ENCODE results near the gene ITPK1.

ITPK1 gene

DNA sequence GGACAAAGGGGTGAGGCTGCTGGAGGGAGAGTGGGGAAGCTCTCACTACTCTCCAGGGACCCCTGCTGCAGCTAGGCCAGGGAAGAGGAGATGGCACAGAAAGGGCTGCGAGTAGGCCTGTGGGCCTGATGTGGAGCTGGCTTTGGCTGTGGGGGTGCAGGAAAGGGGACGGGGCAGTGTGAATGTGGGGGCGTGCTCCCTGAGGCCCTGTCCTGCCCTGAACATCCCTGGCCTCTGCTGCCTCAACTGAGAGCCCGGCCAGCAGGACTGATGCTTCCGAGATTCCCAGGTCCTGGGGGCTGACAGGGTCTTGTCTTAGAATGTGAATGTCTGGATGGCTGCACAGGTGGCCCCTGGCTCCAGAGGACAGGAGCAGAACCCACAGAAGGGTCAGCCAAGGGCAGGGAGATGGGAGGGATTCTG, 128.6 kb downstream of the ITPK1 start:
- peaks cover 11% of the 10 kb centered on the region for H3K36me3 ChIP-seq (ENCODE audit: control insufficient read depth, insufficient read depth, low read length)
- H3K4me3 ChIP-seq (ENCODE audit: insufficient read depth, low read depth, low read length, poor library complexity, severe bottlenecking): no peak overlapping the region
- H3K9me3 ChIP-seq (ENCODE audit: control insufficient read depth, low read length): no peaks in the 10 kb centered on the region
- DNase-seq: no peak
- H3K27me3 ChIP-seq (replicated peaks; ENCODE audit: control insufficient read depth, insufficient read depth, low read length, poor library complexity, severe bottlenecking): no peaks in the 10 kb centered on the region
- H3K27ac ChIP-seq (ENCODE audit: insufficient read depth, low read length, poor library complexity, severe bottlenecking): no peak overlapping the region
- no peaks in the 10 kb centered on the region for H3K4me1 ChIP-seq (ENCODE audit: control insufficient read depth, insufficient read depth, low read length, poor library complexity, severe bottlenecking)

DNA sequence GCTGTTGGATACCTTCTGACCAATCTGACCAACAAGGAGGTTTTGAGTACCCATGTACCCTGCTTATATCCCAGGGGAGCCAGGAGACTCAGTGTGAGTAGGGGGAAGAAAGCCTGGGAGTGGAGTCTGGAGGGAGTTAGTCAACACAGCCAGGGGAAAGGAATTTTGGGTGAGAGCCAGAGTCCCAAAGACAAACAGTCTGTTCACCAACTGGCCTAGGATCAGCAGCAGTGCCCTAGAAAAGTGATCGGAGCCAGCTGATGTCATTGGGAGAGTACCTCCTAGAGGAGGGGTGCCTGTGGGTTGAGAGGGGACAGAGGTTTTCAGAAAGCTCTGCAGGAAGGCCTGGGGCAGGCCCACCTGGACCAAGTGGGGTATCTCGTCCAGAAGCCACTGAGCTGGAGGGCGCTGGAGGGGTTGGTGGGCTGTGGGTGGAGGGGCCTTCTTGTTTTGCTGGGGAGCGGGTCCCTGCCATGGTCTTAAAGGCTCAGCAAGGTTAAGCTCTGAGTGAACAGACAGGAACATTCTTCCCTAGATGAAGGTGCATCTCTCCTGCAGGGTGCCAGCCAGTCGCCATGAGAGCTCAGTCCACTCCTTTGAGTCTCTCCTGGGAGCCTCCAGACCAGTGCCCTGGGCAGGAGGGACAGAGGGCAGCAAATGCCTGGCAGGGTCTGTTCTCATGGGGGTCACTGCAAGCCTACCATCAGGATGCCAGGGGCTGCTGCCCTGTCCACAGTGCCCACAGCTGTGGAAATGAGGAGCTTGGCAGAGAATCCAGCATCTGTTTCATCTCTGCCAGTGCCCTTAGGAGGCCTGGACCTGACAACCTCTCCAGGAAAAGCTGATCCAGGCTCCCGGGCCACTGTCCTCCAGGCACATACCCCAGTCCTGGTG, 129.2 kb downstream of the ITPK1 start:
- Histone ChIP-seq H3K27me3 (replicated peaks; ENCODE audit: control insufficient read depth, insufficient read depth, low read length, poor library complexity, severe bottlenecking) (no peaks in the 10 kb centered on the region), H3K27ac (ENCODE audit: insufficient read depth, low read length, poor library complexity, severe bottlenecking) (no peak overlapping the region), H3K4me1 (ENCODE audit: control insufficient read depth, insufficient read depth, low read length, poor library complexity, severe bottlenecking) (no peaks in the 10 kb centered on the region), H3K36me3 (ENCODE audit: control insufficient read depth, insufficient read depth, low read length) (peaks cover 10% of the 10 kb centered on the region), H3K9me3 (ENCODE audit: control insufficient read depth, low read length) (no peaks in the 10 kb centered on the region), H3K4me3 (ENCODE audit: insufficient read depth, low read depth, low read length, poor library complexity, severe bottlenecking) (no peak overlapping the region)
- no peak for DNase-seq

DNA sequence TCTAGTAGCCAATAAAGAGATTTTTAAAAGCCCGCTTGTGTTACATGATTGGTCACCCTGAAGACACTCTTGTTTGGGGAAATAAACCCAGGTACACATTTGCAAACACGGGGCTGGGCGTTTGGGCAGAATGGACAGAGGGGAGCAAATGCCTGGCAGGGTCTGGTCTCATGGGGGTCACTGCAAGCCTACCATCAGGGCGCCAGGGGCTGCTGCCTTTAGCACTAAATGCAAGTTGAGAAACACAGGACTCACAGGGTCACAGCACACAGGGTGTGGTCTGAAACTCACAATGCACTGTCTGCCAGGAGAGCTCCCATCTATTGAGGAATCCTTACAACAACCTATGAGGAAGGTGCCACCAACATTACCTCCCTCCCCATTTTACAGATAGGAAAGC, 130.2 kb downstream of the ITPK1 start:
- Histone ChIP-seq H3K36me3 (ENCODE audit: control insufficient read depth, insufficient read depth, low read length) (peaks cover 11% of the 10 kb centered on the region), H3K27me3 (replicated peaks; ENCODE audit: control insufficient read depth, insufficient read depth, low read length, poor library complexity, severe bottlenecking) (no peaks in the 10 kb centered on the region), H3K4me1 (ENCODE audit: control insufficient read depth, insufficient read depth, low read length, poor library complexity, severe bottlenecking) (no peaks in the 10 kb centered on the region), H3K27ac (ENCODE audit: insufficient read depth, low read length, poor library complexity, severe bottlenecking) (no peak overlapping the region), H3K4me3 (ENCODE audit: insufficient read depth, low read depth, low read length, poor library complexity, severe bottlenecking) (no peak overlapping the region), H3K9me3 (ENCODE audit: control insufficient read depth, low read length) (no peaks in the 10 kb centered on the region)
- no peak for DNase-seq

DNA sequence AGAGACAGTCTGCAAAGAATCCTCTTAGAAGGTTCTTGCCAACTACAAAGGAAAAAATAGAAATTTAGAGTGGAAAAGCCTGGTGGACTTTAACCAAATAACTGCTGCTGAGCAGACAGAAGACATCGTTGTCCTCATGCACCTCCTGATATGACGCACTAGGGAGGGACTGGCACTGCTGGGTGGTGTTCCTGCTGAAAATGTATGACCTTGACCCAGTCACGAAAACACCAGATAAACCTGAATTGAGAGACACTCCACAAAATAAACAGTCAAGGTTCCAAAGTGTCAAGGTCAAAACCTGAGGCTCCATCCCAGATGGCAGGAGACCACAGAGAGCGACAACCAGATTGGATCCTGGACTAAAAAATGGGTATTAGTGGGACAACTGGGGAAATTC, 130.8 kb downstream of the ITPK1 start:
- no peaks in the 10 kb centered on the region for H3K9me3 ChIP-seq (ENCODE audit: control insufficient read depth, low read length)
- no peaks in the 10 kb centered on the region for H3K27me3 ChIP-seq (replicated peaks; ENCODE audit: control insufficient read depth, insufficient read depth, low read length, poor library complexity, severe bottlenecking)
- DNase-seq: no peak
- peaks cover 16% of the 10 kb centered on the region for H3K36me3 ChIP-seq (ENCODE audit: control insufficient read depth, insufficient read depth, low read length)
- H3K27ac ChIP-seq (ENCODE audit: insufficient read depth, low read length, poor library complexity, severe bottlenecking): no peak overlapping the region
- no peaks in the 10 kb centered on the region for H3K4me1 ChIP-seq (ENCODE audit: control insufficient read depth, insufficient read depth, low read length, poor library complexity, severe bottlenecking)
- H3K4me3 ChIP-seq (ENCODE audit: insufficient read depth, low read depth, low read length, poor library complexity, severe bottlenecking): no peak overlapping the region

DNA sequence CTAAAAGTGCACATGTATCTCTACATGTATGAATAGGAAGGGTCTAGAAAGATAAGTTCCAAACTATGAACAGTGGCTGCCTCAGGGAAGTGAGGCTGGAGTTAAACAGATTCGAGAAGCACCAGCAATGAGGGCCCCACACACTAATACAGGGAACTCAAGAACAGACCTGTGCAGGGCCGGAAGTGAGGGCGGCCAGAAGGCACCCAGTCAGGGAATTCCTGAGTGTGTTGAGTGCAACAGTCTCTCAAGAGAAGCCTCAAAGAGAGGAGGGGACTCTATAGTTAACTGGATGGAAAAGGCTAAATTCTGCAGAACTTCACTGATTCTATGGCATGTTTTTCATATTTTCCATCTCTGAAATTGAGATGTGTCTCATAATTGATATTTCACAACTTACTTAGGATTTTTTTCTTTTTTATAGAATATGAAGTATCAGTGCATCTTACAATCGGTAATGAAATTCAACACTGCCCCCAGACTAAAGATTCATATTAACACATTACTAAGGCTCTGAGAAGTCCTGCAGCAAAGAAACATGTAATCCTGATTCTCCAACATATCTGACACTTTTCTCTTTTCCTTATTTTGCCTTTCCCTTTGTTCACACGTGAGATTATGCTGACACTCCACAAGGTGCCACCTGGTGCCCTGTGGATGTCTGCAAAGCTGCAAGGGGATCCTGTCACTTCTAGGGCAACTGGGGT, 131.5 kb downstream of the ITPK1 start:
- Histone ChIP-seq H3K27me3 (replicated peaks; ENCODE audit: control insufficient read depth, insufficient read depth, low read length, poor library complexity, severe bottlenecking) (no peaks in the 10 kb centered on the region), H3K4me3 (ENCODE audit: insufficient read depth, low read depth, low read length, poor library complexity, severe bottlenecking) (no peak overlapping the region), H3K4me1 (ENCODE audit: control insufficient read depth, insufficient read depth, low read length, poor library complexity, severe bottlenecking) (no peaks in the 10 kb centered on the region), H3K9me3 (ENCODE audit: control insufficient read depth, low read length) (no peaks in the 10 kb centered on the region), H3K27ac (ENCODE audit: insufficient read depth, low read length, poor library complexity, severe bottlenecking) (no peak overlapping the region), H3K36me3 (ENCODE audit: control insufficient read depth, insufficient read depth, low read length) (peaks cover 16% of the 10 kb centered on the region)
- no peak for DNase-seq

DNA sequence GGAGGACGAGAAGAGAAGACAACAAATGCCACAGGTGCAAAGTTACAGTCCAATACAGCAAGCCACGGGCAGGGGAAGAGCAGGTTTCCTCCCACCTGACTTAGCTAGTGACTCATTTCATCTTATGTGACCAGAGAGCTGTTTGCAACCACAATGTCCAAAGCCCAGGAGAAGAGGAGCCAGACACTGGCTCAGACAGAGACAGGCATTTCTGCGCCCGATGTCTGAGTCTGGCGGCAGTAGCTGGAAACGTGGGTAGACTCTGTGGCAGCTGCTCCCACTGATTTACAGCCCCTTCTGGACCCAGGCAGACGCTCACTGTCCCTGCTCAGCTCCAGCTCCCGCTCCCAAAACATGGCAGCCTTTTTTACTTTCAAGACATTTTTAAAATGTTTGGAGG, 132.8 kb downstream of the ITPK1 start:
- Histone ChIP-seq H3K27me3 (replicated peaks; ENCODE audit: control insufficient read depth, insufficient read depth, low read length, poor library complexity, severe bottlenecking) (no peaks in the 10 kb centered on the region), H3K4me1 (ENCODE audit: control insufficient read depth, insufficient read depth, low read length, poor library complexity, severe bottlenecking) (no peaks in the 10 kb centered on the region), H3K9me3 (ENCODE audit: control insufficient read depth, low read length) (no peaks in the 10 kb centered on the region), H3K27ac (ENCODE audit: insufficient read depth, low read length, poor library complexity, severe bottlenecking) (no peak overlapping the region), H3K36me3 (ENCODE audit: control insufficient read depth, insufficient read depth, low read length) (peaks cover 22% of the 10 kb centered on the region), H3K4me3 (ENCODE audit: insufficient read depth, low read depth, low read length, poor library complexity, severe bottlenecking) (no peak overlapping the region)
- no peak for DNase-seq

DNA sequence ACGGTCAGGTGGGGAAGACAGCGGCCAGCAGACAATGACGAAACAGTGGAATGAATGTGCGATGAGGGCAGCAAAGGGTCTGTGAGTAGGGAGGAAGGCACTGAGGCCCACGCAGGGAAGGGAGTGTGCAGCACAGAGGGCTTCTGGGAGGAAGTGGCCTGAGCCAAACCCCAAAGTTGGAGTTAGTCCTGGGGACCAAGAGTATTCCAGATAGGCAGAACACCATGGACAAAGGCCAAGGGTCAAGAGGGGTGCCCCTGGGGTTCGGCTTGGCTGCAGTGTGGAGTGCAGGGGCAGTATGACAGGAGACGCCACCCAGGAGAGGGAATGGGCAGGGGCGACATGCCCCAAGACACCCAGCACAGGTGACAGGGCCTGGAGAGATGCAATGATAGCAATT, 134.0 kb downstream of the ITPK1 start:
- peaks cover under 1% of the 10 kb centered on the region for H3K9me3 ChIP-seq (ENCODE audit: control insufficient read depth, low read length)
- H3K27me3 ChIP-seq (replicated peaks; ENCODE audit: control insufficient read depth, insufficient read depth, low read length, poor library complexity, severe bottlenecking): no peaks in the 10 kb centered on the region
- no peak overlapping the region for H3K4me3 ChIP-seq (ENCODE audit: insufficient read depth, low read depth, low read length, poor library complexity, severe bottlenecking)
- H3K4me1 ChIP-seq (ENCODE audit: control insufficient read depth, insufficient read depth, low read length, poor library complexity, severe bottlenecking): no peaks in the 10 kb centered on the region
- H3K36me3 ChIP-seq (ENCODE audit: control insufficient read depth, insufficient read depth, low read length): peaks cover 30% of the 10 kb centered on the region
- H3K27ac ChIP-seq (ENCODE audit: insufficient read depth, low read length, poor library complexity, severe bottlenecking): no peak overlapping the region
- no peak for DNase-seq

DNA sequence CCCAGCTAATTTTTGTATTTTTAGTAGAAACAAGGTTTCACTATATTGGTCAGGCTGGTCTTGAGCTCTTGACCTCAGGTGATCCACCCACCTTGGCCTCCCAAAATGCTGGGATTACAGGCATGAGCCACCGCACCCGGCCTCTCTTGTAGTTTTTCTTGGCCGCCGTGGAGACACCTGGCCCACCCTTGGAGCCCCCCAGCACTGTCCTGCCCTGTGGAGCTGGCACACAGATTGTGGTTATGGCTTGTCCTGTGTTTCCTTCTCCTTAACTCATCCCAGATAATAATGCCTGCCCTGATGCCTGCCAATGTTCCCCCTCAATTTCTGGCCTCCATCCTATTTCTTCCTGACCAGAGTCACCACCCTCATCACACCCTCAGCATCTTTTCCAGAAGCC, 134.9 kb downstream of the ITPK1 start:
- no peak overlapping the region for H3K27ac ChIP-seq (ENCODE audit: insufficient read depth, low read length, poor library complexity, severe bottlenecking)
- no peak overlapping the region for H3K4me3 ChIP-seq (ENCODE audit: insufficient read depth, low read depth, low read length, poor library complexity, severe bottlenecking)
- no peak for DNase-seq
- H3K27me3 ChIP-seq (replicated peaks; ENCODE audit: control insufficient read depth, insufficient read depth, low read length, poor library complexity, severe bottlenecking): no peaks in the 10 kb centered on the region
- peaks cover 36% of the 10 kb centered on the region for H3K36me3 ChIP-seq (ENCODE audit: control insufficient read depth, insufficient read depth, low read length)
- peaks cover 7% of the 10 kb centered on the region for H3K9me3 ChIP-seq (ENCODE audit: control insufficient read depth, low read length)
- no peaks in the 10 kb centered on the region for H3K4me1 ChIP-seq (ENCODE audit: control insufficient read depth, insufficient read depth, low read length, poor library complexity, severe bottlenecking)

DNA sequence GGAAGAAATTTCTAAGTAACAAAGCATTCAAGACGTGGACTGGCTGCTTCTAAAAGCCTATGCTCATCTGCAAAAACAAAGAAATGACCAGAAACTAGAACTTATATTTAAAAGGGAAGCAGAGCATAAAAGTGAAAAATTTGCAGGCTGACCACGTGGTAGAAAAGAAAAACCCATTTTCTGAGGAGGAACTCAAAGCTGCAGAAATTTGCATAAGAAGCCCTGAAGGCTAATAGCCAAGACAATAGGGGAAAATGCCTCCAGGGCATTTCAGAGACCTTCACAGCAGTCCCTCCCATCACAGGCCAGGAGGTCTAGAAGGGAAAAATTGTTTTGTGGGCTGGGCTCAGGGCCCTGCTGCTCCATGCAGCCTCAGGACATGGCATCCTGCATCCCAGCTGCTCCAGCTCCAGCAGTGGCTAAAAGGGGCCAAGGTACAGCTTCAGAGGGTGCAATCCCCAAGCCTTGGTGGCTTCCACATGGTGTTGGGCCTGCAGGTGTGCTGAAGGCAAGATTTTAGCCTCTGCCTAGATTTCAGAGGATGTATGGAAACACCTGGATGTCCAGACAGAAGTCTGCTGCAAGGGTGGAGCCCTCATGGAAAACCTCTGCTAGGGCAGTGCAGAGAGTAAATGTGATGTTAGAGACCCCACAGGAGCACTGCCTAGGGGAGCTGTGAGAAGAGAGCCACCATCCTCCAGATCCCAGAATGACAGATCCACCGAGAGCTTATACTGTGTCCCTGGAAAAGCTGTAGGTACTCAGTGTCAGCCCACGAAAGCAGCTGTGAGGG, 137.3 kb downstream of the ITPK1 start:
- Histone ChIP-seq H3K27ac (ENCODE audit: insufficient read depth, low read length, poor library complexity, severe bottlenecking) (no peak overlapping the region), H3K4me1 (ENCODE audit: control insufficient read depth, insufficient read depth, low read length, poor library complexity, severe bottlenecking) (no peaks in the 10 kb centered on the region), H3K9me3 (ENCODE audit: control insufficient read depth, low read length) (peaks cover 7% of the 10 kb centered on the region), H3K27me3 (replicated peaks; ENCODE audit: control insufficient read depth, insufficient read depth, low read length, poor library complexity, severe bottlenecking) (no peaks in the 10 kb centered on the region), H3K36me3 (ENCODE audit: control insufficient read depth, insufficient read depth, low read length) (peaks cover 36% of the 10 kb centered on the region), H3K4me3 (ENCODE audit: insufficient read depth, low read depth, low read length, poor library complexity, severe bottlenecking) (no peak overlapping the region)
- DNase-seq: no peak

Measured in effector memory CD4-positive, alpha-beta T cell (primary cell).